HuH-7.5 (cell line): ENCODE data around the gene RASSF7.
A peak's percentile ranks its signal among the peaks of the same experiment; 100 is the strongest.

Experiments used
- DNase-seq: peaks from one replicate; pipeline ENCODE4 v3.0.0; 2011; ENCODE audit warnings: low spot score

The RASSF7 gene

DNA sequence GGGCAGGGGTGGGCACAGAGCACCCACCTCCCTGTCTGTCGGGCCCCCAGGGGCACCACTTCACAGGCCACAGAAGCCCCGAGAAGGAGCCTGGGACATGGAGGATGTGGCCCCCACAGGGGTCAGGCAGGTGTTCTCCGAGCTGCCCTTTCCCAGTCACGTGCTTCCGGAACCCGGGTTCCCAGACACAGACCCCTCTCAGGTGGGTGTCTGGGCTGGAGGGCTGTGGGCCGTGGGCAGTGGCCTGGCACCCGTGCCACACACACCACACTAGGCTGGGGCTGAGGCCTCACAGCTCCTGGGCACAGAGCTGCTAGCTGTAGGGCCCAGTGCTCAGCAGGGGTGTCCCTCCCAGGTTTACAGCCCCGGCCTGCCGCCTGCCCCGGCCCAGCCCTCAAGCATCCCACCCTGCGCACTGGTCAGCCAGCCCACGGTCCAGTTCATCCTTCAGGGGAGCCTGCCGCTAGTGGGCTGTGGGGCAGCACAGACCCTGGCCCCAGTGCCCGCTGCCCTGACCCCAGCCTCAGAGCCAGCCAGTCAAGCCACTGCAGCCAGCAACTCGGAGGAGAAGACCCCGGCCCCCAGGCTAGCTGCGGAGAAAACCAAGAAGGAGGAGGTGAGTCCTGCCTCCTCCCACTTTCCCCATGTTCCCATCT, 49.5 kb downstream of the RASSF7 start:
- DNase-seq: no peak

DNA sequence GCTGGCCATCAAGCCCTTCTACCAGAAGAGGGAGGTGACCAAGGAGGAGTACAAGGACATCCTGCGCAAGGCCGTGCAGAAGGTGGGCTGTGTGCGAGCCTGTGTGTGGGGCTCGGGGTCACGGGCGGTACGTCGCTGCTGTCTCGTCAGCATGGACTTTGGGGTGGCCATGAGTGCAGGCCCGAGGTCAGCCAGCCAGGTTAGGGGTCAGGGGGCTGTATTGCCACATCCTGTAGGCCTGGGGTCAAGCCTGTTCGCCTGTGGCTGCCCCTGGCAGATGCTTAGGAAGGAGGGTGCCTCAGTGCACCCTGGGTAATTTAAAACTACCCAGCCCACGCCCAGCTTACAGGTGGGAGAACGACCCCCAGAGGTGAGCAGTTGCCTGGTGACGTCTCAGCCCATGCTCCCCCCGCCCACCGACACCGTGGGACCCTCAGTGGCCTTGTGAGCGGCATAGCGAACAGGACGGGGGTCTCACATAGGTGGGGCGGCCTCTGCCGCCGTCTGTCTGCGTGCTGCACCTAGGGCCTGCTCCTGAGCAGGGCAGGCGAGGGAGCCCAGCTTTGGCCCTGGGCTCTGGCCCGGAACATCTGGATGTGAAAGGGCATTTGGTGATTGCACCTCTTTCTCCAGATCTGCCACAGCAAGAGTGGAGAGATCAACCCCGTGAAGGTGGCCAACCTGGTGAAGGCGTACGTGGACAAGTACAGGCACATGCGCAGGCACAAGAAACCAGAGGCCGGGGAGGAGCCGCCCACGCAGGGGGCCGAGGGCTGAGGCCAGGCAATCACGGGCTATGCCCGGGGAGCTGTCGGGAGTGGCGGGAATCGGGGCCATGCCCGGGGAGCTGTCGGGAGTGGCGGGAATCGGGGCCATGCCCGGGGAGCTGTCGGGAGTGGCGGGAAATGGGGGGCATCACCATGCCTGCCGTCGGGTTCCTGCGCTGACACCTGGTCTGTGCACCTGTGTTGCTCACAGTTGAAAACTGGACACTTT, 50.5 kb downstream of the RASSF7 start:
- DNase-seq: no peak

GRCh38 chr11:612201-612960, 51.6 kb downstream of the RASSF7 start:
- no peak for DNase-seq

DNA sequence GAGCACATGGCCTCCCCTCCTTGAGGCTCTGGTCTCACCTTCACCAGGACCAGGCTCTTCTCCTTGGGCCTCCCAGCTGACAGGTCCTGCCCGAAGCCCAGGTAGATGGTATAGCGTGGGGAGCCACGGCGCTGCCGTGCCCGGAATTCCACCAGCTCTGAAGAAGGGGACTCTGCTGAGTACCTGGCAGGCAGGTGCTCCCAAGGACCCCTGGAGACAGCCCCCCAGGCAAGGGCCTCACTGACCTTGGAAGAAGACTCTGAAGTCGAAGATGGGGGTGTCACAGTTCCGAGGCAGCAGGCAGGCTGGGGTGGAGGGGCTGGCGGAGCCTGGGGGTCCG, 52.2 kb downstream of the RASSF7 start:
- DNase-seq: no peak

DNA sequence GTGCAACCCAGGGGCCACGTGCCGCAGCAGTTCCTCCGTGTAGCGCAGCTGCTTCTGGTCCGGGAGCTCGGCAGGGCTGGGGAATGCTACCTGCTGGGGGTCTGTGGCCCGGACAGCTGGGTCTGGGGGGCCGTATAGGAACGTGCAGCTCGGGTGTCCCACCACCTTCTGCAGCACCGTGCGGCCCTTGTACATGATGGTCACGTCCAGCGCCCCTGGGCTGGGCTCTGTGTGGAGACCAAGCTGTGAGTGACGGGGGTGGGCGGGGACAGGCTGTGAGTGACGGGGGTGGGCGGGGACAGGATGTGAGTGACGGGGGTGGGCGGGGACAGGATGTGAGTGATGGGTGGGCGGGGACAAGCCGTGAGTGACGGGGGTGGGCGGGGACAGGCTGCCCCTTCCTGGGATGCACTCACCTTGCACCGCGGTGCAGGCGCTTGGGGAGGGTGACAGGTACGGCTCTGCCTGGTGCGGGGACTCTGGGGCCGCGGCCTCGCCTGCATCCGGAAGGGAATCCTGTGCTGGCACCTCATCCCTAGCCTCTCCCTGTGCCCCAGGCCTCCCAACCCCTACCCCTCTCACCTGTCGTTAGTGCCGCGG, 52.7 kb downstream of the RASSF7 start:
- peak; percentile 55 for DNase-seq
